HTR-8/SVneo (cell line): ENCODE data around the gene RPS6KC1.
A peak's percentile ranks its signal among the peaks of the same experiment; 100 is the strongest.
"Not testable (repeated sequence)": the region's sequence is repeated elsewhere in the genome, so short reads cannot be mapped to it uniquely, and the experiment has no call there.

Experiments
- DNase-seq: peaks from one replicate; pipeline ENCODE4 v3.0.0; 2011; ENCODE audit warnings: low spot score, mixed read lengths; ENCODE audit not compliant: insufficient read length
- FAIRE-seq: peaks from 2 replicates; lab custom pipeline; 2011; peaks lifted over from hg19 to GRCh38; lab: Jason Lieb, UNC

Gene RPS6KC1

DNA sequence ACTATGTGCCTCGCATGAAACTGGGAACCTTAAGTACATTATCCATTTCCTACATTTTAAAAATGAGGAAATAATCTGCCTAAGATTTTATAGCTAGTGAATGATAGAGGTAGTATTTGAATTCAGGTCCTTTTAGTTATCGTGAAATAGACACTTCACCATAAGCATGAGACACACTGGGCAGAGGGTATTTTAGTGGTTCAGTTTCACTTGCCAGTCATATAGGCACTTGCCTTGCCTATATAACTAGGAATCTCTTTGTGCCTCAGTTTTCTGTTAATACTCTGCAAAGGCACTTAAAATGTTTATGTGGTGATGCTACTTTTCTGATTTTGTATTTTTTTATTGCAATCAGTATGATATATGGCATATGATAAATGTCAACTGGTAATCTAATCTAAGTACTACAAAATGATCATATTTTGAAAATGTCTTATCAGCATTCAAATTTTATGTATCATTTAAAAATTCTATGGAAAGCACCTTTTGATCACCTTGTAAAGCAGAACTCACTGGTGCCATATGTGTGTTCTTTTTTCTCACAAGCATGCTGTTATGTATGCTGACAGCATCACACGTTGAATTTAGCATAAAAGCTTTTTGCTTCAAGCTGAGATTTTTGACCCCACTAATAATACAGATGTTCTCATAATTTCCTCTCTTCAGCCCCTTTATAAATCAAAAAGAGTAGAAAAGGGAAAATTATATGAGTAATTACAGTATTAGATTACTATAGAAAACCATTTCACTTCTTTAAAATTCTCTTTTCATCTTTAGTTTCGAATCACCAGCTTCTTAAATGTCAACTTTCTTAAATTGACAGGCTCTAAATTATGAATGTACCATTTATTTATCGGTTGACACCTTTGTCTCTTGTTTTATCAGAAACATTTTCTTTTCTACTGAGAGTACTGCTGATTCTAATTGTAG is 52.6 kb downstream of the RPS6KC1 start:
- no peak for DNase-seq
- no peak for FAIRE-seq

DNA sequence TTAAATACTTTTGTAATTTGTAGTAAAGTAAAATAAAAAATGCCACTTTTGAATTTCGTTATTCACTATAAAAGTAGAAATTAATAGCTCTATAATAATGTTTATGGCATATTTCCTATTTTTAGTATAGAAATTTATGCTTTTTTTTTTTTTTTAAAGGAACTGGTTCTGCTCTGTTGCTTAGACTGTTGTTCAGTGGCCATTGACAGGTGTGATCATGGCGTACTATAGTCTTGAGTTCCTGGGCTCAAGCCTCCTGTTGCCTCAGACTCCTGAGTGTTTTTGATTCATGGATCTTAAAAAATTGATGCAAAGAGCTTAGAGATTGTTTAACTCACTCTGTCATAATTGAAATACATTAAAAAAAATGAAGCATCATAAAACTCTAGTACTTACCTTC is 53.6 kb downstream of the RPS6KC1 start:
- DNase-seq = no peak
- no peak for FAIRE-seq

DNA sequence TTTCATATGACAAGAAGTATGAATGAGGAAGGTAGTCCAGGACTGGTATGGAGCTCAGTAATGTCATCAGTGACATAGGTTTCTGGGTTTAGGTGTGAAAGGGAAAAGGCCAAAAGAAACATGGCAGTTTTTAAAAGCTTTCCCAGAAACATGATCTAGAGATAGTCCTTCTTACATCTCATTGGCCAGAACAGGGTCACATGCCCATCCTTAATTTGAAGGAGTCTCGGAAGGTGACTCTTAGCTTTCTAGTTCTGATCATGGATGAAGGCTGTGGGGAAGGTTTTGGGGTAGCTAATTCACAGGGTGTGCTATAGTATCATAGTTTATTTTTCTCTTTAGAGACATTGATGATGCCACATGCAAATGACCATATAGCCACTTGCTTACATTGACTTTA is 55.3 kb downstream of the RPS6KC1 start:
- DNase-seq (no peak), FAIRE-seq (no peak)

DNA sequence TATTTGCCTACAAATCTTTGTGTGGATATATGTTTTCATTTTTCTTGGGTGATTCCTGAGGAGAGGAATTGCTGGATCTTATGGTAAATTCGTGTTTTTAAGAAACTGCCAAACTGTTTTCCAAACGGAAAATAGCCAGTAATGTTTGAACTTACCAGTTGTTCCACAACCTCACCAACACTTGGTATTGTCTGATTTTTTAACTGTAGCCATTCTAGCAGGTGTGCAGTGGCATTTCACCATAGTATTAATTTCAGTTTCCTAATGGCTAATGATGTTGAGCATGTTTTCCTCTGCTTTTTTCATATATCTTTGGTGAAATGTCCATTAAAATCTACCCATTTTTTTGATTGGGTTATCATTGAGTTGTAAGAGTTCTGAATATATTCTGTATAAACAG is 56.6 kb downstream of the RPS6KC1 start:
- FAIRE-seq = no peak
- DNase-seq = no peak

DNA sequence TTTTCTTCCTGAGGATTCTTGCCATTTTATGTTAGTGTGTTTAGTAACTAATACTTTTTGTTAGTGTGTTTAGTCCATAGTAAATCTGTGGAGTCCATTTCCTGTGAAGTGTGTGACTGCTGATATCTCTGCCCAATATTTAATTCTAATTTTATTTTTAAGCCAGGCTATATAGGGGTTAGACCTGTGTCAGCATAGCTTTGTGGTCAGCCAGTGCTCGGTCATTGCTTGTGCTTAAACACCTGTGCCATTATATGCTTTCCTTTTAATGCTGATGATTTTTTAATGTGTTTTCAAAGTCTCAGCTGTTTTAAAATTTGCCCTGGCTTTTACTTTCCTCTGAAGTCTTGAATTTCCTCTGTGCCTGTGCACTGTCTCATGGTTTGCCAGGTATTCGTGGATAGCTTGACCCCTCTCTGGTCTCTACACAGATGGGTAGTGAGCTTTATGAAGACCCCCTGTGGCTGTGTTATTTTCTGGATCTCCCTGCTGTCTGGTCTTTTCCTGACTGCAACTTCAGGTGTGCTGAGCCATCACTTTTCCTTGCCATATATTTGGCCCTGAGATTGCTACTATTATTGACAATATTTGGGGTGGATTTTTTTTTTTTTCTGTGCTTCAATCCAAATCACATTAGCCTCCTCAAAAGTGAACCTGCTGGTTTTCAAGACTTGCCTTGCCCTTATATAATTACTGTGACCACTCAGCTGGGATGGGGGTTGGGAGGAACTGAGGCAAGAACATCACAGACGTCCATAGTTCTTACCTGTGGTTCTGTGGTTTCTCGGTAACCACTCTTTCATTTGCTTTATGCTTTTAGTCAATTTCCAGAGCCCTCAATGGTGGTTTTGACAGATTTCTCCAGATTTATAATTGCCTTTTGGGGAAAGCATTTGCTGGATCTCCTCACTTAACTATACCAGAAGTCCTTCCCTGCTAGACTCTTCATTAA is 59.6 kb downstream of the RPS6KC1 start:
- FAIRE-seq (no peak), DNase-seq (no peak)

DNA sequence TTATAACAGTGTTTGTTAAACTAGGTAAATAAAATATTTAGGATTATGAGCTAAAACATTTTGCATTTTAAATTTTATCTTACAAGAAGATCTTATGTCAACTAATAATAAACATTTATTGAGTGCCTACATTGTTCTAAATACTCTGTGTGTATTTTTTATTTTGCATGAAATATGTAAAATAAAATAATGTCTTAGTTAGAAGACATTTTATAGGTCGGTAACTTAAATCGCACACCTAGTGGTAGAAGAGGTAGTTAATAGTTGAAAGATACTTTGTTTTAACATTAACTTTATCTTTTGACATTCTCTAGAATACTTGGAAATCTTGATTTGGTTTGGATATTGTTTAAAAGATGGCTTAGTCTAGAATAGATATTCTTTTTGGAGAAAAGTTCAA is 60.5 kb downstream of the RPS6KC1 start:
- FAIRE-seq = no peak

DNA sequence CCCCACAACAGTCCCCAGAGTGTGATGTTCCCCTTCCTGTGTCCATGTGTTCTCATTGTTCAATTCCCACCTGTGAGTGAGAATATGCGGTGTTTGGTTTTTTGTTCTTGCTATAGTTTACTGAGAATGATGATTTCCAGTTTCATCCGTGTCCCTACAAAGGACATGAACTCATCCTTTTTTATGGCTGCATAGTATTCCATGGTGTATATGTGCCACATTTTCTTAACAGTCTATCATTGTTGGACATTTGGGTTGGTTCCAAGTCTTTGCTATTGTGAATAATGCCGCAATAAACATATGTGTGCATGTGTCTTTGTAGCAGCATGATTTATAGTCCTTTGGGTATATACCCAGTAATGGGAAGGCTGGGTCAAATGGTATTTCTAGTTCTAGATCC is 61.7 kb downstream of the RPS6KC1 start:
- not testable (repeated sequence) for FAIRE-seq, DNase-seq

More for the DNA sequence above, 60.5 kb downstream of the RPS6KC1 start:
- no peak for DNase-seq

DNA sequence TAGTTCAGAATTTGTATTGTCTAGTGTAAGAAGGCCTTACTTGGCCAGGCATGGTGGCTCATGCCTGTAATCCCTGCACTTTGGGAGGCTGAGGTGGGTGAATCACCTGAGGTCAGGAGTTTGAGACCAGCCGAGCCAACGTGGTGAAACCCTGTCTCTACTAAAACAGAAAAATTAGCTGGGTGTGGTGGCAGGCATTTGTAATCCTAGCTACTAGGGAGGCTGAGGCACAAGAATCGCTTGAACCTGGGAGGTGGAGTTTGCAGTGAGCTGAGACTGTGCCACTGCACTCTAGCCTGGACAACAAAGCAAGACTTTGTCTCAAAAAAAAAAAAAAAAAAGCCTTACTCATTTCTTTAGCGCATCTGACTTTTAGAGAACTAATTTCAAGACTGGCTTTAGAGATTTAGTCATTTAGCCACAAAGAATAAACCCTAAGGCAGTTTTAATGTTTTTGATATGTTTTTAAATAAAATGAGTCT is 66.7 kb downstream of the RPS6KC1 start:
- DNase-seq, FAIRE-seq: not testable (repeated sequence)

DNA sequence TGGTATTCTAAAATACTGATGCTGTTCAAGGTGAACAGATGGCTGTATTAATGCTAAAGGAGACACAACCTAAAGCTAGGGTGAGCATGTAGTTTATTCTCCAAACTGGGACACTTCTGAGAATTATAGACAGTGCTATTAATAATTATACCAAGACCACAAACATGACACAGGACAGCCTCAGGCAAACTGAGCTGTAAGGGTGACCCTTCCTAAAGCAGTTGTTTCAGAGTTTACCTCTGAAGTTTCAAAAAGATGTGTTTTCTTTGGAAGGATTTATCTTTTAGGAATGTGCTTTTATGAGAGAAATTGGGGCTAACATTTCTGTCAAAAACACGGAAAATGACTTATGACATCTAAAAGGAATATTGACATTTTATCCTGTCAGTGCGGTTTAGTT is 68.8 kb downstream of the RPS6KC1 start:
- FAIRE-seq = no peak

DNA sequence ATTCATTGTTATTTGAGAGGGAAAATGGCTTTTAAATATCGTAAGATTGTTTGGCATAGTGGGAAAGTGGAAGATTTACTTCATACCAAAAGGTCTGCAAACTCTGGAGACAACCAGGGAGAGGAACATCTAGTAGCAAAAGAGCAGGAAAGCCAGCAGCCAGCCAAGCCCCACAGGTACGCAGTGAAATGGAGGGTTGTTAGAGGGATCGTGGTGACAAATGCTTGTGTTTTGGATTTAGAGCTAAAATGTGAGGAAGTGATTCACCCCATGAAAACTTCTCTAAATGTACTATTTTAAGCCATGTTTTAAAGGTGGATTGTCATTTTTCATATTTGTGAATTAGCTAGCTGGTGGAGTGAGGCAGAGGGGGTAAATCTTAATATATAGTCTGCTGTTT is 69.3 kb downstream of the RPS6KC1 start:
- DNase-seq = no peak
- FAIRE-seq = no peak

More for the DNA sequence above, 68.8 kb downstream of the RPS6KC1 start:
- DNase-seq = no peak

DNA sequence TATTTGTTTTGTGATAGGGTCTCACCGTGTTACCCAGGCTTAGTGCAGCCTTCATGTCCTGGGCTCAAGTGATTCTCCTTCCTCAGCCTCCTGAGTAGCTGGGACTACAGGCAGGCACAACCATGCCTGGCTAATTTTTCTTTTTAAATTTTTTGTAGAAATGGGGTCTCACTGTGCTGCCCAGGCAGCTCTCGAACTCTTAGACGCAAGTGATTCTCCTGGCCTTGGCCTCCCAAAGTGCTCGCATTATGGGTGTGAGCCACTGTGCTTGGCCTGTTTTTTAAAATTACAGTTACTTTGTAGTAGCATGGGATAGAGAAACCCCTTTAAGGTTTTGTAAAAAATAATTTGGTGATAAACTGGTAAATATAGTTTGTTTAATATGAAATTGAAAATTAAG is 69.9 kb downstream of the RPS6KC1 start:
- FAIRE-seq = no peak
- no peak for DNase-seq

DNA sequence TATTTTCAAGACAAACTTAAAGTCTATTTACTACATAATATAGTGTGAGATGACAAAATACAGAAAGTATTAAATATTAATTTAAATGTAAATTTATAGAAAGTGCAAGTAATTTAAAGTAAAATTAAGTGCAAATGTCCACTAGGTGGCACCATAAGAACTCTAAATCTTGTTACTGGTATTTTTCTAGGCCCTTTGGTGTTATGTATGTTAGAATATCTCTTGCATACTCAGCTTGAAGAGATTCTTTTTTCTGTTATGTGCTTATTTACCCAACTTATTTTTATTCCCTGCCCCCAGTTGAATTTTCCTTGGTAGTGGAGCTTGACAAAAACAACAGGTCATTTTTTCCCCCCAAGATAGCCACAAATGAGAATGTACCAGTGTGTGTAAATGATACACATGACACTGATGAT is 71.5 kb downstream of the RPS6KC1 start:
- DNase-seq = peak; percentile 9
- no peak for FAIRE-seq

DNA sequence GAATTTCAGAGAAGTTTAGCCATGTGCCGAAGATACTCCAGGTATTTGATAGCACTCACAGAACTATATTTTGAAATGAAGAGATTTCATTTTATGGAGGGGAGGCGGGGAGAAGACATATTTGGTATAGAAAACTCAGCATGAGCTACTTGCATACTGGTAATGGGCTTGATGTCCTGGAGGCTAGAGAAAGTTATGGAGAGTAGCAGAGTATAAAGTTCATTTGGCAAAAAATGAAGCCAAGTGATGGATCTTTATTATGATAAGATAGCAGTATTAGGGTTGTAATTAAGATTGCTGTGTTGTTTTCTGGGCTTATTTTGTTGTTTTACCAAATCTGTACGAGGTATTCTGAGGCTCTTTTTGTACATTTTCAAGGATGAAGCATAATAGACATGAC is 72.0 kb downstream of the RPS6KC1 start:
- FAIRE-seq = no peak

DNA sequence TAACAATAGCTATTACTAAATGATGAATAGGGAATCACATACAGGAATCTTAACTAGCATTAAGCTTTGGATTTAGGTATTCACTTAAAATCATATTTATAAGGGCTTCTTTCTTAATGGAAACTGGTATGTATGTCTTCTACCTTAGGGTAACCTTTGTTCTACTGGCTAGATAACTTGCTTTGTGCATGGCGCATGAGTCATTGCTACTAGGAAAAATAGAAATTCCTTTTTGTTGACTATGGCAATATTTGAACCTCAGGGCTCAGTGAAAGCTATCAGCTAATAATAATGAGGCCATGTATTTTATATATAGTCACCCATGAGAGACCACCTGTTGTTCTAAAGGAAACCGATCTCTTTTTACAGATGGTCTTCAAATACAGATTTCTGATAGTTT is 72.5 kb downstream of the RPS6KC1 start:
- DNase-seq (peak; percentile 10), FAIRE-seq (no peak)

More for the DNA sequence above, 72.0 kb downstream of the RPS6KC1 start:
- no peak for DNase-seq

DNA sequence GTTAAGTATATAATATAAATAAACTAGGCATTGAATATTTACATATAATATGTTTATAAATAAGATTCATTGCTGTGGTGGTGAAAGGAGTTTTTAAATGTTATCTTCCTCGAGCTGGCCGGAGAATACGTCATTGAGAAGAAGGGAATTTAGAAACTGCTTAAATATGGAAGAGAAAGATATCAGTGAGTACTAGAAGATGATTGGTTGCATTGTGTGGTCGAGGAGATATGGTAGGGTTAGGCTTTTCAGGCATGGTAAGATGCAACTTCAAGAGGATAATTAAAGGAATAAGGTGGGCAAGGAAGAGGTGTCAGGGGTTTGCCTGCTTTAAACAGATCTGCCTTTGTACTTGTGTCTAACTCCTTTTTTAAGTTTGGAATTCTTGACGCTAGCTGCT is 73.5 kb downstream of the RPS6KC1 start:
- DNase-seq (no peak), FAIRE-seq (no peak)

DNA sequence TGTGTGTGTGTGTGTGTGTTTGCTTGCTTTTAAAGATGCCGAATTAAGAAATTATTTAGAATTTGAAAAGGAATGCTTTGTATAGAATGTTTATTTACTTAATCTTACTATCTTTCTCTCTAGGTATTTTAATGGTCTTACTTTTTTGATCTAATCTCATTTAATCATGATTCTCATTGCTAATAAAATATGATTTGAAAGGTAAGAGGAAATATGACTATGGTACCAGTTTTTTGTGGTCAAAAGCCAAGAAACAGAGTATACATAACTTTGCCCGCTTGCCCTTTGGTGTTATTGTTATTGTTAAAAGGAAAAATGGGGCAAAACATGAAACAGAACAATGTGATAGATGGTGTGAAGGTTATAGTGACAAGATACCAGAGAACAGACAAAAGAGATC is 74.6 kb downstream of the RPS6KC1 start:
- DNase-seq = no peak
- FAIRE-seq = no peak

DNA sequence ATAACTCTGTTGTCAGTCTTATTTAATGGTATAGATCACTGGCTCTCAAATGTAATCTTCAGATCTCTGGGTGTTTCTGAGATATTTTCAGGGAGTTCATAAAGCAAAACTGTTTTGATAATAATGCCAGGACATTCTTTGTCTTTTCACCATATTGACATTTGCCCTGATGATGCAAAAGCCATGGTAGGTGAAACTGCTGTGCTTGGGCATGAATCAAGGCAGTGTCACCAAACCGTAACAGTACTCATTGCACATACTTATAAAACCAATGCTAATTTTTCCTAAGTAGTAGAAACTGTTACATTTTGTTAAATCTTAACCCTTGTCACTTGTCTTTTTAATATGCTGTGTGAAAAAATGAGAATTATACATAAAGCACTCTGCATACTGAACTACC is 76.0 kb downstream of the RPS6KC1 start:
- no peak for FAIRE-seq
- no peak for DNase-seq

DNA sequence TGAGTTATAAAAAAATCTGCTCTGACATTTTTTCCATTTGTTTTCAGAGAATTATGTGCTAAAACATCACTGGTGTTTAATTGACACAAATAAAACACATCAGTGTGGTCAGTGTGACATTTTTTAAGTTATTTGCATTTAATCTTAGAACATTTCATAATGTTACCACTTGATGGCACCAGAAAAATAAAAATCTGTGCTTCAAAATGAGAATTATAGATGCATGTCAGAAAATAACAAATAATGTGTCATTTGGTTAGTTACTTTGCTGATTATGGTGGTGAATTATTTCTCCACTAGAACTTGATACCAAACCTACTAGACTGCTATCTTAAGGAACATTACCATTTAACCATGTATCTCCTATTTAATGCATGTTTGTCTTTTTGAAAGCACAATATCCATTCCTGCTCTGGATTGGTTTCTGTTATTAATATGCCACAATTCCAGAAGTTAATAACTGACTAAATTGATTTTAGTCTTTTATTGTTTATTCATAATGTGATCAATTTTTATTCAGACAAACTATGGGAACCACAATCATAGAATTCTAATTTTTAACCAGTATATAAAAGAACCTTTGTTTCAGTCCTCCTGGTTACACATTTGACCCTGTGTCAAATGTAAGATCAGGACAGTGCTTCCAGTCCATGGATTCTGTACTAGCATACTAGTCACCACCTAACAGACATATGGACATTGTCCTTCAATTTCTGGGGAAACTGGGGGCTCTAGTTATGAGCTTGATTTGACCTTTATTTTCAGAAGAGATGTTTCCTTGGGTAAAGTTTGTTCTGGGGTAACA is 81.0 kb downstream of the RPS6KC1 start:
- no peak for FAIRE-seq
- DNase-seq = no peak

DNA sequence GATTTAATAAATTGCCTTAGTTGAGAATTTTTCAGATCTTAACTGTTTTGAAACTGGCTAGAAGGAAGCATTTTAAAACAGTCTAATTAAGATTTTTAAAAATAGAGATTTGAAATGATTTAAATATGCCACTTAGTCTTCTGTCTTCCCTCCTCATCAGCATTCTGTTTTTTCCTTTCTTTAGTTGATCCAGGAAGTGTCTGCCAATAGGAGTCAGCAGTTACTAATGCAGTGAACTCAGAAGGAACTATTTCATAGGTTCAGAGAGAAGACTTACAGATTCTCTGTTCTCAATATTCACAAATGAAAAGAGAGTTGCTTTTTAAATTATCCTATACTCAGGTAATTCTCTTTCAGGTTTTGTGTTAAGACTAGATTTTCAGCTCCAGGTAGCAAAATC is 84.5 kb downstream of the RPS6KC1 start:
- FAIRE-seq = no peak

More for the DNA sequence above, 84.5 kb downstream of the RPS6KC1 start:
- no peak for DNase-seq
